NCI-H128 (cell line): Measurements from ENCODE around the gene DNAJA2.
A peak's percentile ranks its signal among the peaks of the same experiment; 100 is the strongest.
"Not testable (repeated sequence)": the region's sequence is repeated elsewhere in the genome, so short reads cannot be mapped to it uniquely, and the experiment has no call there.

Experiments
- DNase-seq: peaks from one replicate; lab custom pipeline; 2025; ENCODE audit not compliant: unreplicated experiment; lab: John Stamatoyannopoulos, UW

DNAJA2 gene

GRCh38 chr16:46975908-46976470 is 2.5 kb upstream of the DNAJA2 start:
- no peak for DNase-seq

GRCh38 chr16:46975165-46975564 is 1.7 kb upstream of the DNAJA2 start:
- DNase-seq = no peak

- no peak for DNase-seq
These were observed 878 bp upstream of the DNAJA2 start for GRCh38 chr16:46974352-46974751.

GRCh38 chr16:46973996-46974324 is 486 bp upstream of the DNAJA2 start:
- no peak for DNase-seq

GRCh38 chr16:46972429-46973206 is 856 bp downstream of the DNAJA2 start:
- DNase-seq = no peak

GRCh38 chr16:46971271-46971670 is 2.2 kb downstream of the DNAJA2 start:
- no peak for DNase-seq

- no peak for DNase-seq
These were observed 3.4 kb downstream of the DNAJA2 start for GRCh38 chr16:46970089-46970488.

GRCh38 chr16:46968063-46968435 is 5.4 kb downstream of the DNAJA2 start:
- DNase-seq = no peak

- no peak for DNase-seq
These were observed 10.8 kb downstream of the DNAJA2 start for GRCh38 chr16:46962629-46963028.

- DNase-seq = no peak
These were observed 11.8 kb downstream of the DNAJA2 start for GRCh38 chr16:46961373-46962353.

GRCh38 chr16:46954562-46954961 is 18.9 kb downstream of the DNAJA2 start:
- DNase-seq = no peak

- DNase-seq = no peak
These were observed 23.5 kb downstream of the DNAJA2 start for GRCh38 chr16:46950009-46950408.

- no peak for DNase-seq
These were observed 24.1 kb downstream of the DNAJA2 start for GRCh38 chr16:46949241-46949892.

GRCh38 chr16:46948548-46949166 is 24.8 kb downstream of the DNAJA2 start:
- DNase-seq = no peak

- peak; percentile 14 for DNase-seq
These were observed 25.4 kb downstream of the DNAJA2 start for GRCh38 chr16:46947900-46948547.

- DNase-seq = not testable (repeated sequence)
These were observed 28.8 kb downstream of the DNAJA2 start for GRCh38 chr16:46944713-46945112.

- no peak for DNase-seq
These were observed 35.9 kb downstream of the DNAJA2 start for GRCh38 chr16:46937536-46937935.

GRCh38 chr16:46932802-46933201 is 40.7 kb downstream of the DNAJA2 start:
- no peak for DNase-seq

- DNase-seq = no peak
These were observed 42.6 kb downstream of the DNAJA2 start for GRCh38 chr16:46930861-46931260.
